CD4-positive, alpha-beta T cell (primary cell): ENCODE data around the gene BMF. TPM values are rescaled to one million over a fixed set of nuclear protein-coding genes. Genes with fewer than 3 reads are reported as not detected.
"Not testable (repeated sequence)": the region's sequence is repeated elsewhere in the genome, so short reads cannot be mapped to it uniquely, and the experiment has no call there.

ENCODE experiments used
- ATAC-seq: fragments of 200-7000 bp; cut with Tn5 transposase; one replicate; pipeline ENCODE4 v1.10.0; 2022; ENCODE audit warnings: mild to moderate bottlenecking; ENCODE audit not compliant: poor library complexity
- CTCF ChIA-PET: fragments of 350-600 bp; sonication (Branson Sonifier 250); formaldehyde crosslinking; loops from one replicate; lab custom pipeline; 2021; ENCODE audit warnings: antibody characterized with exemption, inconsistent platforms; lab: Charles Lee
- POLR2A ChIA-PET: fragments of 350-600 bp; sonication (Branson Sonifier 250); formaldehyde crosslinking; loops from one replicate; lab custom pipeline; 2021; ENCODE audit warnings: antibody characterized with exemption, inconsistent platforms; lab: Charles Lee
- DNase-seq, 14 experiments: peaks; one replicate each; pipeline ENCODE4 v3.0.0-alpha.2; 2013 to 2020; ENCODE audit warnings: mixed read lengths in 2 of 14
- H3K27ac ChIP-seq, 2 donors: one replicate each; pipeline versions ENCODE4 v1.5.1 to v1.7.0; 2013; ENCODE audit warnings: low read length in 2 of 2, low read depth in 1 of 2, mild to moderate bottlenecking in 1 of 2
- H3K27me3 ChIP-seq, 2 experiments: 1 replicate in 1 of 2; 2 replicates in 1 of 2; pipeline versions ENCODE4 v1.6.1 to v1.7.0; 2013; ENCODE audit warnings: low read length in 2 of 2, control low read depth in 1 of 2, mild to moderate bottlenecking in 1 of 2, moderate library complexity in 1 of 2; ENCODE audit not compliant: insufficient read depth in 2 of 2, control insufficient read depth in 1 of 2
- H3K36me3 ChIP-seq: one replicate; pipeline ENCODE4 v1.6.1; 2013; ENCODE audit warnings: low read length, control low read depth; ENCODE audit not compliant: insufficient read depth
- H3K4me1 ChIP-seq: one replicate; pipeline ENCODE4 v1.6.1; 2013; ENCODE audit warnings: low read length, control low read depth; ENCODE audit not compliant: insufficient read depth
- H3K4me3 ChIP-seq: one replicate; pipeline ENCODE4 v1.5.1; 2013; ENCODE audit warnings: mild to moderate bottlenecking, low read length, moderate library complexity
- H3K9me3 ChIP-seq, 2 experiments: 1 replicate in 1 of 2; 2 replicates in 1 of 2; pipeline versions ENCODE4 v1.6.1 to v1.7.0; 2013; ENCODE audit warnings: low read length in 2 of 2, mild to moderate bottlenecking in 2 of 2, control low read depth in 1 of 2, moderate library complexity in 1 of 2; ENCODE audit not compliant: control insufficient read depth in 1 of 2, insufficient read depth in 1 of 2
- H3K27ac Mint-ChIP-seq: one replicate; pipeline ENCODE4 v1.8.0; 2020; ENCODE audit warnings: mixed read lengths
- H3K27me3 Mint-ChIP-seq: one replicate; pipeline ENCODE4 v1.8.0; 2021; ENCODE audit warnings: mixed read lengths
- H3K36me3 Mint-ChIP-seq: one replicate; pipeline ENCODE4 v1.8.0; 2021; ENCODE audit warnings: low read depth, mixed read lengths
- H3K4me1 Mint-ChIP-seq: one replicate; pipeline ENCODE4 v1.8.0; 2021; ENCODE audit warnings: low read depth, mixed read lengths
- H3K4me3 Mint-ChIP-seq: one replicate; pipeline ENCODE4 v1.8.0; 2020; ENCODE audit warnings: mild to moderate bottlenecking, mixed read lengths
- H3K9me3 Mint-ChIP-seq: one replicate; pipeline ENCODE4 v1.8.0; 2020; ENCODE audit warnings: mixed read lengths
- intact Hi-C, 2 experiments: fragments of 100-400 bp; cut with DNase I in 1 of 2; cut with micrococcal nuclease in 1 of 2; formaldehyde crosslinking; loops; one replicate each; pipeline versions ENCODE4 v1.15.1 to v1.9.0; 2023 to 2025; cut with DNase I, micrococcal nuclease
- total RNA-seq, 174 experiments: library from RNA in 2 of 174; stranded (reverse) in 2 of 174; gene quantifications; one replicate each; pipeline ENCODE4 v1.2.3 and lab custom pipeline; 2021 to 2026
- TF ChIP-seq, protein P1 (sequence below): fragments of 200-600 bp; IDR thresholded peaks from one replicate; pipeline ENCODE4 v1.8.0; 2022; ENCODE audit warnings: antibody characterized with exemption, mild to moderate bottlenecking

The BMF gene
- total RNA-seq, 2 experiments from 2014 or later = 13.5 to 13.9 TPM

DNA sequence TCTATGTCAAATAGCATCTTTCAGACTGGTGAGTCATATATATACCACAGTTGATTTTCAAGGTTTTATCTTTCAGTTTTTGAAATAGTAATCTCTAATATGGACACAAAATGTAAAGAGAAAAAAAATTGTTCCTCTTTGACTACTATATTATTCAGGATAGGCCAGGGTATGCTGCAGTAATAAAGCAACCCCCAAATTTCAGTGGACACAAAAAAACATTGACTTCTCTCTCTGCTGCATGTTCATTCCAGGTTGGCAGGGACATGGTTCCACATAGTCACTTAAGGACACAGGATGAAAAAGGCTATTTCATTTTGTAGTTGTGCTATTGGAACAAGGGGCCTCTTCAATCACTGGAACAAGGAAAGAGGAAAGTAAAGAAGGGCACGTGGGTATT lies 28.6 kb downstream of the BMF start:
- Mint-ChIP-seq H3K27ac (no peak overlapping the region), H3K27me3 (peaks cover 27% of the 10 kb centered on the region), H3K9me3 (no peaks in the 10 kb centered on the region), H3K36me3 (no peaks in the 10 kb centered on the region), H3K4me3 (no peak overlapping the region), H3K4me1 (peaks cover 29% of the 10 kb centered on the region)
- H3K27me3 ChIP-seq = peaks cover 9 to 18% of the 10 kb centered on the region in 2 experiments
- H3K4me3 ChIP-seq = no peak overlapping the region
- TF ChIP-seq, protein P1, sequence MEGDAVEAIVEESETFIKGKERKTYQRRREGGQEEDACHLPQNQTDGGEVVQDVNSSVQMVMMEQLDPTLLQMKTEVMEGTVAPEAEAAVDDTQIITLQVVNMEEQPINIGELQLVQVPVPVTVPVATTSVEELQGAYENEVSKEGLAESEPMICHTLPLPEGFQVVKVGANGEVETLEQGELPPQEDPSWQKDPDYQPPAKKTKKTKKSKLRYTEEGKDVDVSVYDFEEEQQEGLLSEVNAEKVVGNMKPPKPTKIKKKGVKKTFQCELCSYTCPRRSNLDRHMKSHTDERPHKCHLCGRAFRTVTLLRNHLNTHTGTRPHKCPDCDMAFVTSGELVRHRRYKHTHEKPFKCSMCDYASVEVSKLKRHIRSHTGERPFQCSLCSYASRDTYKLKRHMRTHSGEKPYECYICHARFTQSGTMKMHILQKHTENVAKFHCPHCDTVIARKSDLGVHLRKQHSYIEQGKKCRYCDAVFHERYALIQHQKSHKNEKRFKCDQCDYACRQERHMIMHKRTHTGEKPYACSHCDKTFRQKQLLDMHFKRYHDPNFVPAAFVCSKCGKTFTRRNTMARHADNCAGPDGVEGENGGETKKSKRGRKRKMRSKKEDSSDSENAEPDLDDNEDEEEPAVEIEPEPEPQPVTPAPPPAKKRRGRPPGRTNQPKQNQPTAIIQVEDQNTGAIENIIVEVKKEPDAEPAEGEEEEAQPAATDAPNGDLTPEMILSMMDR = no peak
- POLR2A ChIA-PET = no interaction called here
- intact Hi-C loops = no loop called here
- CTCF ChIA-PET = interaction anchor here (1.1 kb wide), 1 partner anchor 25 kb away, joined by 3 read pairs; no protein-coding TSS in a partner anchor
- H3K27ac ChIP-seq = no peak overlapping the region
- H3K4me1 ChIP-seq = peaks cover 15% of the 10 kb centered on the region
- no peaks in the 10 kb centered on the region for H3K36me3 ChIP-seq
- H3K9me3 ChIP-seq = no peaks in the 10 kb centered on the region
- ATAC-seq (no peak), DNase-seq (no peak)

DNA sequence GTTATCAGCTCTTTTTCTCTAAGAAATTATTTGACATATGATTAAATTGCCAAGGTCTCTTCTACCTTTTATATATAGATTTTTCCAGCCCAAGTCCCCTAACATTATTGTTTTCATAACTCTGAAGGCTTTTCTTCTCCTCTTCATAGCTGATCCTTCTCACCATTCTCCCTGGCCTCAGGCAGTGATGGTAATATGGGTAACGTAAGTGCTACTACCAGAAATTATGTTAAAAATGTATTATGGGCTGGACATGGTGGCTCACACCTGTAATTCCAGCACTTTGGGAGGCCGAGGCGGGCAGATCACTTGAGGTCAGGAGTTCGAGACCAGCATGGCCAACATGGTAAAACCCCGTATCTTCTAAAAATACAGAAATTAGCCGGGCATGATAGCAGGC lies 29.2 kb downstream of the BMF start:
- H3K4me1 Mint-ChIP-seq = peaks cover 29% of the 10 kb centered on the region
- CTCF ChIA-PET = interaction anchor here (1.1 kb wide), 1 partner anchor 25 kb away, joined by 3 read pairs; no protein-coding TSS in a partner anchor
- no peak for ATAC-seq

DNA sequence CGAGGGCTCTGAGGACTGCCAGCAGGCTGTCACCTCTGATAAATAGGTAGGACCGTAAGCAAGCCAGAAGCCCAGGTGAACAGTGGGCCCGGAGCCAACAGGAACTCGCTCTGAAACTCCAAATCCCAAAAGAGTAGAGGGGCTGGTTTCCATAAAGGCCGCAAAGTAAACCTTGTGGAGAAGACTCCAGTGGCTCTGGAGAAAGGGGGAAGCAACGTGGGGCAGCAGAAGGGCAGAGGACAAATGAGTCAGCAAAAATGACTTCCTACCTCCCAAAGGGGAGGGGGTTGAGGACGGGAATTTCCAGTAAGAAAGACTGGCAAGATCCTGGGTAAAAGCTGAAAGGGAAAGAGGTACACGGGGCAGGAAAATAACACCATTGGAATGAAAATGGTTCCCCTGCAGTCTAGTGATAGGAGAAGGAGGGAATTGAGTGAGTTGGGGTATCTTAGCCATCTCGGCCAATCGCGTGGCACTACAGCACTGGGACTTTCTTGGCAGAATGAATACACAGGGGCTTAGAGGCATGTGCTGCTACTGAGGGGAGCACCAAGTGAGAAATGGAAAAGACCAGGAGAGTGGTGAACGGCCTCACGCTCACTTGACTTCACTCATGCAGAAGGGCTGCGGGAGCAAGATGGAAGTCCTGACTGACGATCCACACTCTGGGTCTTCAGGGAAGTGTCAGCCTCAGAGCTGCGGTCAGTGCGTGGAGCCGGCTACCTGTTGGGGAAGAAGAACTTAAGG lies 33.2 kb downstream of the BMF start:
- no peaks in the 10 kb centered on the region for H3K27me3 Mint-ChIP-seq
- DNase-seq (no peak), ATAC-seq (no peak)
- no peaks in the 10 kb centered on the region for H3K9me3 ChIP-seq
- H3K9me3 Mint-ChIP-seq = no peaks in the 10 kb centered on the region
- peaks cover 0 to 3% of the 10 kb centered on the region in 2 experiments for H3K27me3 ChIP-seq
- H3K4me1 ChIP-seq = peaks cover 5% of the 10 kb centered on the region
- POLR2A ChIA-PET = no interaction called here
- TF ChIP-seq, protein P1 = no peak
- H3K27ac Mint-ChIP-seq = no peak overlapping the region
- intact Hi-C loops = no loop called here
- H3K27ac ChIP-seq = no peak overlapping the region
- CTCF ChIA-PET = no interaction called here
- H3K36me3 Mint-ChIP-seq = no peaks in the 10 kb centered on the region
- no peak overlapping the region for H3K4me3 Mint-ChIP-seq
- H3K36me3 ChIP-seq = no peaks in the 10 kb centered on the region
- H3K4me3 ChIP-seq = no peak overlapping the region
- H3K4me1 Mint-ChIP-seq = peaks cover 8% of the 10 kb centered on the region

More for the DNA sequence above, 29.2 kb downstream of the BMF start:
- Histone ChIP-seq H3K9me3 (no peaks in the 10 kb centered on the region), H3K27me3 (peaks cover 9 to 12% of the 10 kb centered on the region in 2 experiments), H3K27ac (no peak overlapping the region), H3K4me3 (no peak overlapping the region), H3K36me3 (no peaks in the 10 kb centered on the region), H3K4me1 (peaks cover 15% of the 10 kb centered on the region)
- peaks cover 21% of the 10 kb centered on the region for H3K27me3 Mint-ChIP-seq
- no peaks in the 10 kb centered on the region for H3K9me3 Mint-ChIP-seq
- no peak overlapping the region for H3K27ac Mint-ChIP-seq
- POLR2A ChIA-PET = interaction anchor here (0.7 kb wide), 1 partner anchor 19 kb away, joined by 3 read pairs; no protein-coding TSS in a partner anchor
- TF ChIP-seq, protein P1 = no peak
- H3K4me3 Mint-ChIP-seq = no peak overlapping the region
- intact Hi-C loops = no loop called here
- DNase-seq = no peak
- no peaks in the 10 kb centered on the region for H3K36me3 Mint-ChIP-seq

DNA sequence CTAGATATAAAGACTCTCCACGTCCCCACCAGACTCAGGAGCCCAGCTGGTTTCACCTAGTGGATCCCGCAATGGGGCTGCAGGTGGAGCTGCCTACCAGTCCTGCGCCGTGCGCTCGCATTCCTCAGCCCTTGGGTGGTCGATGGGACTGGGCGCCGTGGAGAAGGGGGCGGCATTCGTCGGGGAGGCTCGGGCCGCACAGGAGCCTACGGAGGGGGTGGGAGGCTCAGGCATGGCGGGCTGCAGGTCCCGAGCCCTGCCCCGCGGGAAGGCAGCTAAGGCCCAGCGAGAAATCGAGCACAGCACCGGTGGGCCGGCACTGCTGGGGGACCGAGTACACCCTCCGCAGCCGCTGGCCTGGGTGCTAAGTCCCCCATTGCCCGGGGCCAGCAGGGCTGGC lies 34.0 kb downstream of the BMF start:
- ATAC-seq, POLR2A ChIA-PET, CTCF ChIA-PET, H3K27ac Mint-ChIP-seq, H3K4me1 Mint-ChIP-seq, H3K27me3 ChIP-seq, H3K36me3 ChIP-seq, H3K27me3 Mint-ChIP-seq, DNase-seq, H3K9me3 Mint-ChIP-seq, H3K36me3 Mint-ChIP-seq, H3K4me3 Mint-ChIP-seq, H3K9me3 ChIP-seq, H3K27ac ChIP-seq, H3K4me3 ChIP-seq, intact Hi-C loops, H3K4me1 ChIP-seq: not testable (repeated sequence)

DNA sequence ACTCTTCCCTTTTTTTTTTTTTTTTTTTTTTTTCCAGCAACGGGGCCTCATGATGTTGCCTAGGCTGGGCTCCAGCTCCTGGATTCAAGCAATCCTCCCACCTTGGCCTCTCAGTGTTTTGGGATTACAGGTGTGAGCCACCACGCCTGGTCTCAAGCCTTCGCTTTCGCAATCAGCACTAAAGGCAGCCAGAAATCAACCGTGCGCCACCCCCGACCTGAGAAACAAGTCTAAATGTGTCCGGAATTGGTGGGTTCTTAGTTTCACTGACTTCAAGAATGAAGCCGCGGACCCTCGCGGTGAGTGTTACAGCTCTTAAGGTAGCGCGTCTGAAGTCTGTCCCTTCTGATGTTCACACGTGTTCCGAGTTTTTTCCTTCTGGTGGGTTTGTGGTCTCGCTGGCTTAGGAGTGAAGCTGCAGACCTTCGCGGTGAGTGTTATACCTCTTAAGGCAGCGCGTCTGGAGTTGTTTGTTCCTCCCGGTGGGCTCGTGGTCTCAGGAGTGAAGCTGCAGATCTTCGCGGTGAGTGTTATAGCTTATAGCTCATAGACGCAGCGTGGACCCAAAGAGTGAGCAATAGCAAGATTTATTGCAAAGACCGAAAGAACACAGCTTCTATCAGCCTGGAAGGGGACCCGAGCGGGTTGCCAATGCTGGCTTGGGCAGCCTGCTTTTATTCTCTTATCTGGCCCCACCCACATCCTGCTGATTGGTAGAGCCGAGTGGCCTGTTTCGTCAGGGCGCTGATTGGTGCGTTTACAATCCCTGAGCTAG lies 34.8 kb downstream of the BMF start:
- H3K9me3 ChIP-seq, CTCF ChIA-PET, H3K27ac Mint-ChIP-seq, H3K9me3 Mint-ChIP-seq, intact Hi-C loops, H3K27ac ChIP-seq, H3K27me3 Mint-ChIP-seq, H3K27me3 ChIP-seq, H3K4me1 ChIP-seq, H3K36me3 Mint-ChIP-seq, H3K36me3 ChIP-seq, ATAC-seq, H3K4me1 Mint-ChIP-seq: not testable (repeated sequence)
- H3K4me3 ChIP-seq = peak overlapping the region; percentile 29
- DNase-seq = peak in 1 of 14 experiments; percentile 34
- POLR2A ChIA-PET = interaction anchor here (0.7 to 1.1 kb wide), 2 partner anchors 14 to 28 kb away, joined by 3 read pairs; no protein-coding TSS in a partner anchor
- peak overlapping the region; percentile 88 for H3K4me3 Mint-ChIP-seq
